MM.1S (cell line): Measurements from ENCODE around the gene NCKAP5.

Source experiments
- CTCF ChIP-seq: fragments of 300-600 bp; sonication (generic); IDR thresholded peaks from 2 replicates; pipeline ENCODE4 v1.5.1; 2016; ENCODE audit warnings: antibody characterized with exemption, low read length, mixed read lengths
- EZH2 ChIP-seq: fragments of 300-600 bp; sonication (generic); optimal IDR thresholded peaks from 2 replicates; pipeline ENCODE3; 2017; ENCODE audit warnings: low read depth, mild to moderate bottlenecking, antibody characterized with exemption, low read length, mixed read lengths

DNA sequence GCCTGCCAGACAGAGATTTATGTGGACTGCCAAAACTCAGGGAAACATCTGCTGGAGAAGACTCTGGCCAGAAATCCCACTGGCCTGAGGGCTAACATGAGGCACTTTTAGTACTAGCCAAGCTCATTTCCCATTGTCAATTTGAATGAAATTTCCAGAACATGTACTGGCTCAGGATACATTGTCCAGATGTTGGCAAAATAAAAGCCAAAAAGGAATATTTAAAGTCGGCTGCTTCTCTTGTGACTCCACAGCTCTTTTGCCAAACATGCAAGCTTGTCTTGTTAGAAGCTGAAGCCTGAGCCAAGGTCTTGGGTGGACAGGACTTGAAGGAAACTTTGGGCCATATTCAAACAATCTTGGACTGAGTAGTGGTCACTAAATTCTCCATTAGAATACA, 215.5 kb downstream of the NCKAP5 start:
- no peak for TF ChIP-seq CTCF
- no peak for TF ChIP-seq EZH2
